PC-3 (cell line): ENCODE results near the gene SGO2. TPM values are rescaled to one million over a fixed set of nuclear protein-coding genes. Genes with fewer than 3 reads are reported as not detected.

Experiments used
- ATAC-seq: fragments of 200-7000 bp; cut with Tn5 transposase; 2 replicates; pipeline ENCODE4 v1.9.1; 2020; ENCODE audit warnings: mild to moderate bottlenecking, moderate library complexity
- BruUV-seq: library from RNA; stranded (reverse); fragments of 400-500 nt; replicated peaks from 2 replicates; lab custom pipeline; 2021; lab: Mats Ljungman, UMichigan
- CTCF ChIA-PET: fragments of 300-600 bp; sonication (Branson Sonifier 250); formaldehyde crosslinking; loops from one replicate; lab custom pipeline; 2022; ENCODE audit warnings: antibody characterized with exemption; lab: Charles Lee
- POLR2A ChIA-PET: fragments of 300-600 bp; sonication (Branson Sonifier 250); formaldehyde crosslinking; loops from one replicate; lab custom pipeline; 2022; ENCODE audit warnings: antibody characterized with exemption; ENCODE audit not compliant: unreplicated experiment; lab: Charles Lee
- DNase-seq: peaks from one replicate; pipeline ENCODE4 v3.0.0-alpha.2; 2015
- H2AFZ ChIP-seq: fragments of 300-600 bp; sonication (generic); 2 replicates; pipeline ENCODE4 v1.6.0; 2016; ENCODE audit warnings: antibody characterized with exemption, low read length
- H3F3A ChIP-seq: fragments of 300-600 bp; sonication (generic); one replicate; pipeline ENCODE4 v1.6.0; 2017; ENCODE audit warnings: antibody characterized with exemption, low read length, control low read depth, mild to moderate bottlenecking; ENCODE audit not compliant: unreplicated experiment
- H3K27ac ChIP-seq: fragments of 300-600 bp; sonication (generic); 2 replicates; pipeline ENCODE4 v1.5.1; 2016; ENCODE audit warnings: mild to moderate bottlenecking, low read length
- H3K27me3 ChIP-seq: fragments of 300-600 bp; sonication (generic); 2 replicates; pipeline ENCODE4 v1.6.1; 2016; ENCODE audit warnings: low read length, mixed read lengths
- H3K36me3 ChIP-seq: fragments of 300-600 bp; sonication (generic); 2 replicates; pipeline ENCODE4 v1.6.1; 2016; ENCODE audit warnings: low read depth, mixed run types, low read length, mixed read lengths
- H3K4me1 ChIP-seq: fragments of 300-600 bp; sonication (generic); 2 replicates; pipeline ENCODE4 v1.5.1; 2016; ENCODE audit warnings: low read length; ENCODE audit not compliant: insufficient read depth
- H3K4me2 ChIP-seq: fragments of 300-600 bp; sonication (generic); 2 replicates; pipeline ENCODE4 v1.6.0; 2016; ENCODE audit warnings: low read length
- H3K4me3 ChIP-seq: fragments of 300-600 bp; sonication (generic); 2 replicates; pipeline ENCODE4 v1.5.1; 2016; ENCODE audit warnings: mild to moderate bottlenecking, low read length, mixed read lengths
- H3K79me2 ChIP-seq: fragments of 300-600 bp; sonication (generic); 2 replicates; pipeline ENCODE4 v1.6.1; 2017; ENCODE audit warnings: low read length, mixed read lengths
- H3K9ac ChIP-seq: fragments of 300-600 bp; sonication (generic); 2 replicates; pipeline ENCODE4 v1.6.0; 2016; ENCODE audit warnings: mild to moderate bottlenecking, low read length
- H3K9me2 ChIP-seq: fragments of 300-600 bp; sonication (generic); replicated peaks from 2 replicates; pipeline ENCODE4 v1.6.1; 2016; ENCODE audit warnings: mixed run types, low read length, mixed read lengths
- H3K9me3 ChIP-seq: fragments of 300-600 bp; sonication (generic); 2 replicates; pipeline ENCODE4 v1.6.1; 2016; ENCODE audit warnings: low read length, mixed read lengths
- H4K20me1 ChIP-seq: fragments of 300-600 bp; sonication (generic); 2 replicates; pipeline ENCODE4 v1.6.1; 2016; ENCODE audit warnings: low read length, mixed read lengths
- CTCF ChIP-seq: fragments of 300-600 bp; sonication (generic); conservative IDR thresholded peaks from 2 replicates; pipeline ENCODE4 v1.5.1; 2017; ENCODE audit warnings: antibody characterized with exemption, low read depth, mild to moderate bottlenecking, low read length
- EZH2 ChIP-seq: fragments of 300-600 bp; sonication (generic); IDR thresholded peaks from one replicate; pipeline ENCODE4 v1.6.1; 2017; ENCODE audit warnings: antibody characterized with exemption, mild to moderate bottlenecking, low read length; ENCODE audit not compliant: unreplicated experiment
- EZH2phosphoT487 ChIP-seq: fragments of 300-600 bp; sonication (generic); IDR thresholded peaks from 2 replicates; pipeline ENCODE4 v1.6.1; 2018; ENCODE audit warnings: mild to moderate bottlenecking, antibody characterized with exemption, low read length, borderline replicate concordance
- intact Hi-C: fragments of 100-400 bp; cut with micrococcal nuclease; formaldehyde crosslinking; loops from 2 replicates; pipeline ENCODE4 v1.9.0; 2023
- total RNA-seq: library from RNA; depleted of rRNA; stranded (reverse); fragments of >200 nt; gene quantifications from 2 replicates; pipeline ENCODE4 v1.2.3, GENCODE V29; 2014

SGO2 gene
- total RNA-seq, 1 experiment from 2014 or later = 25.6 TPM

DNA sequence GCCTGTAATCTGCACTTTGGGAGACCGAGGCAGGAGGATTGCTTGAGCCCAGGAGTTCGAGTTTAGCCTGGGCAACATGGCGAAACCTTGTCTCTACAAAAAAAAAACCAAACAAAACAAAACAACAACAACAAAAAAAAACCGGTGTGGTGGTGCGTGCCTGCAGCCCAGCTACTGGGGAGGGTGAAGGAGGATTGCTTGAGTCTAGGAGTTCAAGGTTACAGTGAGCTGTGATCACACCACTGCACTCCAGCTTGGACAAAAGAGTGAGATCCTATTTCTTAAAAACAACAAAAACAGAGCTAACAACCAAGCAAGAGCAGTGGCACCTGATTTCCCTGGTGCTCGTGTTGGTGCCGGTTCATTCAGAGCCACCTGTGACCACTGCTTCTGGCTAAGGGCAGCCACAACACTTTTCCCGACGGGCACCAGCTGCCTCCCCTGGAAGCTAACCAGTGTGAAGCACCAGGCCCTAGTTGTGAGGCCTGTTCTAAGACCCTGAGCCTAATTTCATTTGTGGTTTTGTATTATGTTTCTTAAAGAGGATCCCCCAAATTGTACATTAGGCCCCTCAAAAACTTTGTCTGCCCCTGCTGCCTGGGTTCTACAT lies 61.1 kb downstream of the SGO2 start:
- intact Hi-C loops = no loop called here
- H3K4me3 ChIP-seq = no peak overlapping the region
- ChIA-PET CTCF (no interaction called here), POLR2A (interaction anchor here (0.6 kb wide), 1 partner anchor 21 kb away, joined by 8 read pairs; no protein-coding TSS in a partner anchor)
- H3K9me2 ChIP-seq = no peaks in the 10 kb centered on the region
- no peak overlapping the region for H2AFZ ChIP-seq
- no peak for TF ChIP-seq EZH2
- no peak for TF ChIP-seq CTCF
- no peak for TF ChIP-seq EZH2phosphoT487
- DNase-seq (no peak), ATAC-seq (no peak)
- H3K36me3 ChIP-seq = no peaks in the 10 kb centered on the region
- H3K27ac ChIP-seq = no peak overlapping the region
- no peaks in the 10 kb centered on the region for H3K79me2 ChIP-seq
- H3K9ac ChIP-seq = no peak overlapping the region
- no peaks in the 10 kb centered on the region for H4K20me1 ChIP-seq
- TSS peak; percentile 8 for BruUV-seq
- peaks cover 26% of the 10 kb centered on the region for H3K4me1 ChIP-seq
- no peaks in the 10 kb centered on the region for H3K9me3 ChIP-seq
- no peak overlapping the region for H3K4me2 ChIP-seq
- no peaks in the 10 kb centered on the region for H3F3A ChIP-seq
- H3K27me3 ChIP-seq = no peaks in the 10 kb centered on the region

DNA sequence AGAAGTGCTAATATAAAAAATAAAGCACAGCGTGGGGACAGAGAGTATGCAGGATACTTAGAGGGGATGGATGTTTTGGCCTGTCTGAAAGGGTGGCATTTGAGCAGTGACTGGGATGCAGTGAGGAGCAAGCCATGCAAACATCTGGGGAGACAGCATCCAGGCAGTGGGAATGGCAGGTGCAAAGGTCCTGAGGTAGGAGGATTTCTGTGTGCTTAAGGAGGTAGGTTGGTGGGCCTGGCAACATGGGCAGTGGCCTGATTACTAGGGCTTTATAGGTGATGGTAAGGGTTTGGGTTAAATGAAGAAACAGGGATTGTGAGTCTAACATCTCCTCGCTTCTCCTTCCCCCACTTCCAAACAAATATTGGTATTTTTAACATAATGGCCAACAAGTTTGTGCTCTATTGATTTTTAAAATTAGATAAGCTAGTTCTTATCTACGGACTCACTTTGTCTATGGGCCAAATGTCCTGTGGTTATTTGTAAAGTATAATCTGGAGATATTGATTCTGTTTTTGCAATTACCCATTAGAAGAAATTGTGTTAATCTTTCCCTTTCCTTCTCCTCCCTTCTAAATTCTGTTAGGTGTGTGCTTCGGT lies 62.2 kb downstream of the SGO2 start:
- no peaks in the 10 kb centered on the region for H3K36me3 ChIP-seq
- H3K4me1 ChIP-seq = peaks cover 28% of the 10 kb centered on the region
- no peaks in the 10 kb centered on the region for H3K79me2 ChIP-seq
- no peaks in the 10 kb centered on the region for H3K27me3 ChIP-seq
- CTCF ChIA-PET = no interaction called here
- no peak overlapping the region for H3K27ac ChIP-seq
- H4K20me1 ChIP-seq = no peaks in the 10 kb centered on the region
- H3K4me3 ChIP-seq = no peak overlapping the region
- no peaks in the 10 kb centered on the region for H3K9me3 ChIP-seq
- no peaks in the 10 kb centered on the region for H3K9me2 ChIP-seq
- ATAC-seq = no peak
- no peak overlapping the region for H3K9ac ChIP-seq
- H3F3A ChIP-seq = no peaks in the 10 kb centered on the region
- no peak overlapping the region for H2AFZ ChIP-seq
- POLR2A ChIA-PET = no interaction called here
- H3K4me2 ChIP-seq = no peak overlapping the region
- intact Hi-C loops = no loop called here
- no TSS peak for BruUV-seq
- DNase-seq = no peak
- no peak for TF ChIP-seq CTCF
- TF ChIP-seq EZH2phosphoT487 = no peak
- no peak for TF ChIP-seq EZH2

DNA sequence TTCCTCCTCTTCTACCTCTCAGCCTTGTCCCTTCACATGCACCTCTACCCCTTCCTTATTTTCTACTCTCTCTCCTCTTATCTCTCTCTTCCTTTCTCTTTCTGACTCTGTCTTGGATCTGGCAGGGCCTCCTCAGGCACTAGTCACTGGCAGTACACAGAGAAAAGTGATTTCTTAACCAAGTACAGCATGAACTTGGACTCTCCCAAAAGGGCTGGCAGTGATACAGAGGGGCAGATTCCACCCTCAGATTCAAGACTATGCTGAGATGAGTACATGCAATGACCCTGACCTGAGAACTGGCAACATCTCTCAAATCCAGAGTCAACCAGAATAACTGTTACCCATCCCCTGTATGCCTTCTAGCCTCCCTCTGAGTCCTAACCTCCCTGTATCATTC lies 64.1 kb downstream of the SGO2 start:
- H3K79me2 ChIP-seq = no peaks in the 10 kb centered on the region
- H3K27ac ChIP-seq = no peak overlapping the region
- intact Hi-C loops = no loop called here
- DNase-seq (no peak), ATAC-seq (peak; percentile 4; the same call in 1 of the 2 replicates)
- no peaks in the 10 kb centered on the region for H3K27me3 ChIP-seq
- BruUV-seq = no TSS peak
- 0 out of 2 replicates have a peak overlapping the region, but pooled peaks have one; percentile 4 for H3K4me2 ChIP-seq
- no peaks in the 10 kb centered on the region for H3K36me3 ChIP-seq
- no peaks in the 10 kb centered on the region for H3K9me3 ChIP-seq
- no peak overlapping the region for H3K4me3 ChIP-seq
- no peak overlapping the region for H2AFZ ChIP-seq
- ChIA-PET POLR2A (no interaction called here), CTCF (no interaction called here)
- H3K9ac ChIP-seq = no peak overlapping the region
- H4K20me1 ChIP-seq = no peaks in the 10 kb centered on the region
- no peaks in the 10 kb centered on the region for H3F3A ChIP-seq
- no peaks in the 10 kb centered on the region for H3K9me2 ChIP-seq
- TF ChIP-seq CTCF = no peak
- no peak for TF ChIP-seq EZH2phosphoT487
- TF ChIP-seq EZH2 = no peak
- H3K4me1 ChIP-seq = peaks cover 36% of the 10 kb centered on the region
